NB4 (cell line): ENCODE results near the gene PDLIM5.

ENCODE experiments used
- MYC ChIP-seq: IDR thresholded peaks from 2 replicates; pipeline ENCODE4 v1.6.1; 2011; ENCODE audit warnings: low read depth, low read length
- POLR2A ChIP-seq: IDR thresholded peaks from 2 replicates; pipeline ENCODE4 v1.6.1; 2011; ENCODE audit warnings: mild to moderate bottlenecking; ENCODE audit not compliant: insufficient read length; ENCODE audit errors: extremely low read depth
- TF ChIP-seq, protein P1 (sequence below): IDR thresholded peaks from one replicate; pipeline ENCODE4 v1.5.1; 2012; ENCODE audit warnings: low read depth, low read length
- TF ChIP-seq, protein P2 (sequence below): IDR thresholded peaks from 2 replicates; pipeline ENCODE4 v1.6.1; 2011; ENCODE audit warnings: low read depth, low read length

DNA sequence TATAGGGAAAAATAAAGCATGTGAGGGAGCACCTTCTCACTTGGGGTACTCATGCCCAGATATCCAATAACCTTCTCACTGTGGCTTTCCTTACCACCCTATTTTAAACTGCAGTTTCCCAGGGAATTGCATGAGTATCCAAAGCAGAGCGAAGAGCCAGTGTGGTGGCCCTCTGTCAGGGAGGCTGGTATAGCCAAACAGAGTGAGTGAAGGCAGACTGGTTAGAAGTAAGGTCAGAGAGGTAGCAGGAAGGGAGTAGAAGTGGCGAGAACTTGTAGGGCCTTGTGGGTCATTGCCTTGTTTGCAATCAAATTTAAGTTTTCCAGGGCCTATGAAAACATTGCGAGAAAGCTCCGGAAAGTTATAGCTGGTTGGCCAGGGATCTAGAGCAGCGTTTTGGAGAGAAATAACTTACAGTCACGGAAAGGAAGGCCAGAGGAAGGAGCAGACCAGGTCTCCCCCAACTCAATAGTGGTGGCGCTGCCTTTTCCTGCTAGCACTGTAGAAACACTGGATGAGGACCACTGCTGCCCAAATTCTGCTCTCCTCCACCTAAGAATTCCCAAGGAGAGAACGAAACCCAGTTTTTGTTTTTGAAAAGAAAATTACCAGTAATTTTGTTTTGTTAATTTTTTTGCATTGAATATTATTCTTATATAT lies 77.2 kb downstream of the PDLIM5 start:
- TF ChIP-seq, protein P1, sequence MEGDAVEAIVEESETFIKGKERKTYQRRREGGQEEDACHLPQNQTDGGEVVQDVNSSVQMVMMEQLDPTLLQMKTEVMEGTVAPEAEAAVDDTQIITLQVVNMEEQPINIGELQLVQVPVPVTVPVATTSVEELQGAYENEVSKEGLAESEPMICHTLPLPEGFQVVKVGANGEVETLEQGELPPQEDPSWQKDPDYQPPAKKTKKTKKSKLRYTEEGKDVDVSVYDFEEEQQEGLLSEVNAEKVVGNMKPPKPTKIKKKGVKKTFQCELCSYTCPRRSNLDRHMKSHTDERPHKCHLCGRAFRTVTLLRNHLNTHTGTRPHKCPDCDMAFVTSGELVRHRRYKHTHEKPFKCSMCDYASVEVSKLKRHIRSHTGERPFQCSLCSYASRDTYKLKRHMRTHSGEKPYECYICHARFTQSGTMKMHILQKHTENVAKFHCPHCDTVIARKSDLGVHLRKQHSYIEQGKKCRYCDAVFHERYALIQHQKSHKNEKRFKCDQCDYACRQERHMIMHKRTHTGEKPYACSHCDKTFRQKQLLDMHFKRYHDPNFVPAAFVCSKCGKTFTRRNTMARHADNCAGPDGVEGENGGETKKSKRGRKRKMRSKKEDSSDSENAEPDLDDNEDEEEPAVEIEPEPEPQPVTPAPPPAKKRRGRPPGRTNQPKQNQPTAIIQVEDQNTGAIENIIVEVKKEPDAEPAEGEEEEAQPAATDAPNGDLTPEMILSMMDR: no peak
- TF ChIP-seq POLR2A (no peak), MYC (no peak)
- TF ChIP-seq, protein P2, sequence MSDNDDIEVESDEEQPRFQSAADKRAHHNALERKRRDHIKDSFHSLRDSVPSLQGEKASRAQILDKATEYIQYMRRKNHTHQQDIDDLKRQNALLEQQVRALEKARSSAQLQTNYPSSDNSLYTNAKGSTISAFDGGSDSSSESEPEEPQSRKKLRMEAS: no peak
